ENCODE data around the gene NUSAP1. TPM values are rescaled to one million over a fixed set of nuclear protein-coding genes. Genes with fewer than 3 reads are reported as not detected.
A peak's percentile ranks its signal among the peaks of the same experiment; 100 is the strongest.
"Not testable (repeated sequence)": the region's sequence is repeated elsewhere in the genome, so short reads cannot be mapped to it uniquely, and the experiment has no call there.

The NUSAP1 gene
- total RNA-seq, 2 experiments from 2014 or later, result 293 to 411 TPM

GRCh38 chr15:41309226-41309905 is 23.3 kb upstream of the NUSAP1 start:
- Histone ChIP-seq H4K20me1 (ENCODE audit: insufficient read depth, low read length) (no peaks in the 10 kb centered on the region), H3K4me3 (ENCODE audit: low read depth, low read length, poor library complexity, severe bottlenecking) (no peak overlapping the region), H3K4me2 (ENCODE audit: low read length) (no peak overlapping the region), H3K36me3 (ENCODE audit: insufficient read depth, low read length) (peaks cover 63% of the 10 kb centered on the region), H2AFZ (ENCODE audit: low read length) (no peak overlapping the region), H3K9me2 (ENCODE audit: insufficient read depth, low read length) (no peaks in the 10 kb centered on the region), H3K9me3 (ENCODE audit: low read length) (no peaks in the 10 kb centered on the region), H3K27ac (ENCODE audit: low read depth, low read length, poor library complexity, severe bottlenecking) (no peak overlapping the region), H3K79me2 (ENCODE audit: insufficient read depth, low read depth, low read length) (no peaks in the 10 kb centered on the region), H3K4me1 (ENCODE audit: insufficient read depth, low read length, poor library complexity, severe bottlenecking) (no peaks in the 10 kb centered on the region)
- ChIA-PET POLR2A (interaction anchor here (1.1 to 1.2 kb wide), 2 partner anchors 11 to 23 kb away, joined by 3 to 4 read pairs; partner anchors contain the start of genes NUSAP1 and OIP5), CTCF (ENCODE audit: unreplicated experiment) (no interaction called here)
- intact Hi-C loops (cut with micrococcal nuclease; ENCODE audit: unreplicated experiment), result no loop called here
- no peak for DNase-seq (ENCODE audit: low spot score)
- TSS peak; percentile 43 for BruUV-seq (replicated peaks)
- TF ChIP-seq EZH2phosphoT487 (IDR thresholded peaks at IDR 0.05; ENCODE audit: borderline replicate concordance, low read depth, low read length) (no peak), CTCF (conservative IDR thresholded peaks at IDR 0.05; ENCODE audit: low read length) (no peak)

GRCh38 chr15:41320805-41321330 is 11.8 kb upstream of the NUSAP1 start:
- H3K27ac ChIP-seq (ENCODE audit: low read depth, low read length, poor library complexity, severe bottlenecking); CTCF ChIA-PET (ENCODE audit: unreplicated experiment); H2AFZ ChIP-seq (ENCODE audit: low read length); H3K9me3 ChIP-seq (ENCODE audit: low read length); H4K20me1 ChIP-seq (ENCODE audit: insufficient read depth, low read length); POLR2A ChIA-PET; BruUV-seq (replicated peaks); H3K4me1 ChIP-seq (ENCODE audit: insufficient read depth, low read length, poor library complexity, severe bottlenecking); H3K4me2 ChIP-seq (ENCODE audit: low read length); H3K9me2 ChIP-seq (ENCODE audit: insufficient read depth, low read length); DNase-seq (ENCODE audit: low spot score); H3K4me3 ChIP-seq (ENCODE audit: low read depth, low read length, poor library complexity, severe bottlenecking); H3K79me2 ChIP-seq (ENCODE audit: insufficient read depth, low read depth, low read length); intact Hi-C loops (cut with micrococcal nuclease; ENCODE audit: unreplicated experiment): not testable (repeated sequence)
- H3K36me3 ChIP-seq (ENCODE audit: insufficient read depth, low read length), result peaks cover 70% of the 10 kb centered on the region

GRCh38 chr15:41323611-41324010 is 9.1 kb upstream of the NUSAP1 start:
- Histone ChIP-seq H3K4me3 (ENCODE audit: low read depth, low read length, poor library complexity, severe bottlenecking) (no peak overlapping the region), H3K4me2 (ENCODE audit: low read length) (no peak overlapping the region), H3K4me1 (ENCODE audit: insufficient read depth, low read length, poor library complexity, severe bottlenecking) (no peaks in the 10 kb centered on the region), H4K20me1 (ENCODE audit: insufficient read depth, low read length) (no peaks in the 10 kb centered on the region), H3K9me3 (ENCODE audit: low read length) (no peaks in the 10 kb centered on the region), H3K9me2 (ENCODE audit: insufficient read depth, low read length) (no peaks in the 10 kb centered on the region), H2AFZ (ENCODE audit: low read length) (no peak overlapping the region), H3K79me2 (ENCODE audit: insufficient read depth, low read depth, low read length) (no peaks in the 10 kb centered on the region), H3K27ac (ENCODE audit: low read depth, low read length, poor library complexity, severe bottlenecking) (no peak overlapping the region), H3K36me3 (ENCODE audit: insufficient read depth, low read length) (peaks cover 70% of the 10 kb centered on the region)
- DNase-seq (ENCODE audit: low spot score), result no peak
- ChIA-PET CTCF (ENCODE audit: unreplicated experiment) (no interaction called here), POLR2A (interaction anchor here (0.8 to 1.2 kb wide), 2 partner anchors 13 kb away, joined by 4 to 9 read pairs; no protein-coding TSS in a partner anchor)
- TF ChIP-seq CTCF (conservative IDR thresholded peaks at IDR 0.05; ENCODE audit: low read length) (no peak), EZH2phosphoT487 (IDR thresholded peaks at IDR 0.05; ENCODE audit: borderline replicate concordance, low read depth, low read length) (no peak)
- intact Hi-C loops (cut with micrococcal nuclease; ENCODE audit: unreplicated experiment), result no loop called here
- TSS peak; percentile 9 for BruUV-seq (replicated peaks)

Measured in OCI-LY7 (cell line).